Endodermal cell (in vitro differentiated cells): ENCODE results near the gene GUCA2A. TPM values are rescaled to one million over a fixed set of nuclear protein-coding genes. Genes with fewer than 3 reads are reported as not detected.

ENCODE experiments used
- DNase-seq: peaks from one replicate; pipeline ENCODE4 v3.0.0-alpha.2; 2017
- H3K27ac ChIP-seq: 2 replicates; pipeline ENCODE4 v1.5.1; 2013; ENCODE audit warnings: mild to moderate bottlenecking, low read depth, low read length, moderate library complexity
- H3K27me3 ChIP-seq: 2 replicates; pipeline ENCODE4 v1.6.1; 2013; ENCODE audit warnings: mild to moderate bottlenecking, low read length, moderate library complexity; ENCODE audit not compliant: insufficient read depth, control insufficient read depth, poor library complexity, severe bottlenecking
- H3K36me3 ChIP-seq: 2 replicates; pipeline ENCODE4 v1.7.0; 2013; ENCODE audit warnings: mild to moderate bottlenecking, low read length, moderate library complexity; ENCODE audit not compliant: control insufficient read depth, insufficient read depth
- H3K4me1 ChIP-seq: one replicate; pipeline ENCODE4 v1.7.0; 2013; ENCODE audit warnings: low read length; ENCODE audit not compliant: control insufficient read depth, insufficient read depth
- H3K4me3 ChIP-seq: 2 replicates; pipeline ENCODE4 v1.5.1; 2013; ENCODE audit warnings: mild to moderate bottlenecking, low read length, moderate library complexity
- H3K9ac ChIP-seq: 2 replicates; pipeline ENCODE4 v1.6.1; 2013; ENCODE audit warnings: mild to moderate bottlenecking, low read length, moderate library complexity; ENCODE audit not compliant: poor library complexity, severe bottlenecking; ENCODE audit errors: extremely low read depth
- H3K9me3 ChIP-seq: 2 replicates; pipeline ENCODE4 v1.6.1; 2013; ENCODE audit warnings: mild to moderate bottlenecking, low read length, moderate library complexity; ENCODE audit not compliant: control insufficient read depth
- H3K27ac Mint-ChIP-seq: 2 replicates; pipeline ENCODE4 v1.8.0; 2020; ENCODE audit warnings: mixed read lengths
- H3K27me3 Mint-ChIP-seq: 2 replicates; pipeline ENCODE4 v1.8.0; 2021; ENCODE audit warnings: mild to moderate bottlenecking, mixed read lengths; ENCODE audit not compliant: insufficient read depth
- H3K36me3 Mint-ChIP-seq: 2 replicates; pipeline ENCODE4 v1.8.0; 2020; ENCODE audit warnings: low read depth, mixed read lengths
- H3K4me1 Mint-ChIP-seq: 2 replicates; pipeline ENCODE4 v1.8.0; 2020; ENCODE audit warnings: mixed read lengths
- H3K4me3 Mint-ChIP-seq: 2 replicates; pipeline ENCODE4 v1.8.0; 2020; ENCODE audit warnings: mild to moderate bottlenecking, moderate library complexity, mixed read lengths
- H3K9me3 Mint-ChIP-seq: 2 replicates; pipeline ENCODE4 v1.8.0; 2020; ENCODE audit warnings: mild to moderate bottlenecking, mixed read lengths
- CTCF ChIP-seq: fragments of 200-600 bp; sonication (generic); conservative IDR thresholded peaks from 2 replicates; pipeline ENCODE4 v1.5.0; 2021; ENCODE audit warnings: antibody characterized with exemption, mild to moderate bottlenecking
- WGBS, 2 experiments: methylation state at CpG; one replicate each; pipeline versions ENCODE4 v1.1.5 to v1.1.7; 2013; ENCODE audit warnings: missing lambda C conversion rate in 2 of 2, mixed read lengths in 1 of 2; ENCODE audit not compliant: insufficient coverage in 1 of 2, insufficient read length in 1 of 2; 5-methylcytosine and 5-hydroxymethylcytosine counted together
- long read RNA-seq, 4 experiments: library from polyadenylated mRNA in 2 of 4; library from RNA in 1 of 4; library from capped mRNA in 1 of 4; stranded (forward) in 3 of 4; unstranded in 1 of 4; transcript quantifications; one replicate each; pipeline ENCODE4 v2.0.0, GENCODE V29; 2020 to 2021; ENCODE audit warnings: inconsistent platforms in 1 of 4
- polyA plus RNA-seq, 2 experiments: library from polyadenylated mRNA; stranded (reverse); fragments of 50-300 nt; gene quantifications; one replicate each; pipeline ENCODE4 v1.2.3, GENCODE V29; 2013
- total RNA-seq, 2 donors: library from RNA; stranded (reverse); fragmentation: NEBNext Ultra II Directional in 1 of 2; extraction: Animal tissue kit (Norgen Biotek cat#: 25700) in 1 of 2; gene quantifications; 2 replicates in 1 of 2; 3 replicates in 1 of 2; pipeline ENCODE4 v1.2.1, GENCODE V29; 2021

GUCA2A gene
- 1 to 10 TPM in 1 of 2 donors, not detected in 1; 1.9 TPM for total RNA-seq
- polyA plus RNA-seq (2013, experiment 1 of 2): 1.1 TPM
- polyA plus RNA-seq (2013, experiment 2 of 2): 0.95 TPM
- long read RNA-seq, experiment 1, partial matches to known transcripts: 1 of 1 reads
- long read RNA-seq, experiment 1, other reads (novel, unspliced or antisense): 0 of 1 reads
- long read RNA-seq, experiment 2: 0 reads
- long read RNA-seq, experiment 3: 0 reads
- long read RNA-seq, experiment 4: 0 reads

GRCh38 chr1:42164551-42165420, at the start of gene GUCA2A:
TSS of gene GUCA2A (minus strand) at chr1:42164745. CDS start at chr1:42164712, 33 bp downstream.
- no peaks in the 10 kb centered on the region for H3K27me3 ChIP-seq
- peak; percentile 65 for DNase-seq
- no peak within 1 kb of the TSS for H3K27ac Mint-ChIP-seq
- H3K27ac ChIP-seq: no peak within 1 kb of the TSS
- 75 to 90% methylated on average over 11 to 24 of the region's 24 CpGs for WGBS, 2 experiments
- no peak within 1 kb of the TSS for H3K4me3 ChIP-seq
- H3K9me3 ChIP-seq: no peaks in the 10 kb centered on the region
- peaks cover 16% of the 10 kb centered on the region for H3K4me1 ChIP-seq
- no peak for TF ChIP-seq CTCF
- no peaks in the 10 kb centered on the region for H3K36me3 ChIP-seq
- peaks cover 18% of the 10 kb centered on the region for H3K27me3 Mint-ChIP-seq
- H3K4me3 Mint-ChIP-seq: no peak within 1 kb of the TSS
- peaks cover 18% of the 10 kb centered on the region for H3K4me1 Mint-ChIP-seq
- no peak within 1 kb of the TSS for H3K9ac ChIP-seq
- H3K36me3 Mint-ChIP-seq: no peaks in the 10 kb centered on the region
- no peaks in the 10 kb centered on the region for H3K9me3 Mint-ChIP-seq

GRCh38 chr1:42211224-42211623, 46.7 kb upstream of the GUCA2A start:
- H3K4me3 ChIP-seq: no peak overlapping the region
- H3K27me3 ChIP-seq: no peaks in the 10 kb centered on the region
- peaks cover 27% of the 10 kb centered on the region for H3K36me3 ChIP-seq
- no peak for DNase-seq
- H3K36me3 Mint-ChIP-seq: peaks cover 40% of the 10 kb centered on the region
- H3K4me1 ChIP-seq: no peaks in the 10 kb centered on the region
- H3K9me3 Mint-ChIP-seq: no peaks in the 10 kb centered on the region
- no peak overlapping the region for H3K4me3 Mint-ChIP-seq
- H3K9ac ChIP-seq: no peak overlapping the region
- H3K27me3 Mint-ChIP-seq: no peaks in the 10 kb centered on the region
- 94% methylated on average over 2 of the region's 2 CpGs; no CpG with 5 or more reads in 1 of the 2 experiments for WGBS, 2 experiments
- H3K9me3 ChIP-seq: no peaks in the 10 kb centered on the region
- no peak overlapping the region for H3K27ac ChIP-seq
- no peak overlapping the region for H3K27ac Mint-ChIP-seq
- H3K4me1 Mint-ChIP-seq: peaks cover 13% of the 10 kb centered on the region
- TF ChIP-seq CTCF: no peak

- H3K27me3 ChIP-seq: no peaks in the 10 kb centered on the region
- no peak overlapping the region for H3K4me3 ChIP-seq
- Mint-ChIP-seq H3K27ac (peak overlapping the region; percentile 64), H3K27me3 (no peaks in the 10 kb centered on the region), H3K9me3 (no peaks in the 10 kb centered on the region), H3K4me3 (no peak overlapping the region), H3K4me1 (peaks cover 13% of the 10 kb centered on the region), H3K36me3 (peaks cover 45% of the 10 kb centered on the region)
- WGBS, 2 experiments: 94 to 100% methylated on average over 4 to 6 of the region's 6 CpGs
- H3K36me3 ChIP-seq: peaks cover 33% of the 10 kb centered on the region
- no peak overlapping the region for H3K9ac ChIP-seq
- H3K27ac ChIP-seq: no peak overlapping the region
- no peaks in the 10 kb centered on the region for H3K4me1 ChIP-seq
- DNase-seq: no peak
- no peak for TF ChIP-seq CTCF
- no peaks in the 10 kb centered on the region for H3K9me3 ChIP-seq
Measured at GRCh38 chr1:42210421-42211133, 46.0 kb upstream of the GUCA2A start.
